Epithelial cell of proximal tubule (primary cell): ENCODE data around the gene ZNF526. TPM values are rescaled to one million over a fixed set of nuclear protein-coding genes. Genes with fewer than 3 reads are reported as not detected.

Source experiments
- DNase-seq: peaks from one replicate; pipeline ENCODE4 v3.0.0-alpha.2; 2011; ENCODE audit warnings: low read depth
- H3K4me3 ChIP-seq: 2 replicates; pipeline ENCODE4 v1.5.1; 2011; ENCODE audit warnings: low read depth, mild to moderate bottlenecking, low read length
- total RNA-seq: library from RNA; depleted of rRNA; stranded (reverse); fragments of >200 nt; gene quantifications from 2 replicates; pipeline ENCODE4 v1.2.3, GENCODE V29; 2015
- TF ChIP-seq, protein P1 (sequence below): conservative IDR thresholded peaks from 2 replicates; pipeline ENCODE4 v1.5.1; 2012; ENCODE audit warnings: low read depth, mild to moderate bottlenecking, low read length

The ZNF526 gene
- total RNA-seq, 1 donor from 2014 or later: 3.9 TPM

DNA sequence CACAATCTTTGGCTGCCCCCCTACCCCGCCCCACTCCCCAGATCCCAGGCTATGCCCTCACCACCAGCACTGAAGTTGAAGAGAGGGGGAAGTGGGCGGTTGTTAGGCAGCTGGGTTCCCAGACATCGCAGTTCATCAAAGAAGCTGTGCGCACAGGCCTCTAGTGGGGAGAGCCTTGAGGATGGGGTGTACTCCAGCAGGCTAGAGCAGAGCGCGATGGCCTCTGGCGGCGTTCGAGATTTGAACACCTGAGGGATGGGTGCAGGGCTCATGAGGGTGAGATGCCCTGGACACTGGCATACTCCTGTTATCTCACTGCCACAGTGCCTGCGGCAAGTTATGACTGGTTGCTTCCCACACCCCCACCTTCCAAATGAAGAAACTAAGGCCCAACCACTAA, 12.3 kb downstream of the ZNF526 start:
- TF ChIP-seq, protein P1, sequence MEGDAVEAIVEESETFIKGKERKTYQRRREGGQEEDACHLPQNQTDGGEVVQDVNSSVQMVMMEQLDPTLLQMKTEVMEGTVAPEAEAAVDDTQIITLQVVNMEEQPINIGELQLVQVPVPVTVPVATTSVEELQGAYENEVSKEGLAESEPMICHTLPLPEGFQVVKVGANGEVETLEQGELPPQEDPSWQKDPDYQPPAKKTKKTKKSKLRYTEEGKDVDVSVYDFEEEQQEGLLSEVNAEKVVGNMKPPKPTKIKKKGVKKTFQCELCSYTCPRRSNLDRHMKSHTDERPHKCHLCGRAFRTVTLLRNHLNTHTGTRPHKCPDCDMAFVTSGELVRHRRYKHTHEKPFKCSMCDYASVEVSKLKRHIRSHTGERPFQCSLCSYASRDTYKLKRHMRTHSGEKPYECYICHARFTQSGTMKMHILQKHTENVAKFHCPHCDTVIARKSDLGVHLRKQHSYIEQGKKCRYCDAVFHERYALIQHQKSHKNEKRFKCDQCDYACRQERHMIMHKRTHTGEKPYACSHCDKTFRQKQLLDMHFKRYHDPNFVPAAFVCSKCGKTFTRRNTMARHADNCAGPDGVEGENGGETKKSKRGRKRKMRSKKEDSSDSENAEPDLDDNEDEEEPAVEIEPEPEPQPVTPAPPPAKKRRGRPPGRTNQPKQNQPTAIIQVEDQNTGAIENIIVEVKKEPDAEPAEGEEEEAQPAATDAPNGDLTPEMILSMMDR: no peak
- no peak for DNase-seq
- H3K4me3 ChIP-seq: no peak overlapping the region

DNA sequence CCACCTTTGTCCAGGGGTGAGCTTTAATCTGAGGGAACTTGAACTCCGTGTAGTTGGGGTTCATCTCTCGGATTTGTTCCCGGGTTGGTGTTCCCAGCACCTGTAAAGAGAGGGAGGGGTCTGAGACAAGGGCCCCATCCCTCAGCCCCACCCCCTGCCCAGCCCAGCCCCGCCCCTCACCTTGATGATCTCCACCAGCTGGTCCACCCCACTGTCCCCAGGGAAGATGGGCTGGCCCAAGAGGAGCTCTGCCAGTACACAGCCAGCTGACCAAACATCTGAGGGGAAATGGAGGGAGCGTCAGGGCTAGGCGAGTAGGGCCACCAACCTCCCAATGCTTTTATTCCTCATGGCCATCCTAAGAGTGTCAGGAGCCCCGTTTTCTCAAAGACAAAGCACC, 13.0 kb downstream of the ZNF526 start:
- TF ChIP-seq, protein P1: no peak
- DNase-seq: no peak
- no peak overlapping the region for H3K4me3 ChIP-seq

DNA sequence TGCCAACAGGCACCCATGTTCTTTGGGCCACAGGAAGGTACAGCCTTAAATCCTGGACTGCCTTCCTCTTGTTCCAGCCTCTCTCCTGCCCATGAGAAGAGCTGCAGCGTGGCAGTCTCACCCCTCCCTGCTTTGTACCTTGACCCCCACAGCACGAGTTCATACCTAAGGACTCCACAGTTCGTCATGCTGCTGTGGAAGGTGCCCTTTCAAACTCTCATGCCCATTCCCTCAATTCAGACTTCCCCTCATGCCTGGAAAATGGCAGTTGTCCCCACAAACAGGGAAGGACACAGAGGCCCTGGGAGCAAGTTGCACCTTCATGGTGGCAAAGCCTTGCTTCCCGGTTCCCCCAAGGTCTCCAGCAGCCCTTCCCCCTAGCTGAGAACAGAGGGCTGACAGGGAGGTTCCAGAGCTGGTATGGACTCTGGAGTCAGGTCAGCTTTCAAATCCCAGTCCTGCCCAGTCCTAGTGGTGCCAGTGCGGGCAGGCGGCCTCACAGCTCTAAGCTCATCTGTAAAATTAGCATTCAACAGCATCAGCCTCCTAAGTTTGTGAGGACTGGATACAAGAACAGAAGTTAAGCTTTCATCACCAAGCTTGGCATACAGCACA, 13.7 kb downstream of the ZNF526 start:
- no peak for DNase-seq
- TF ChIP-seq, protein P1: no peak
- H3K4me3 ChIP-seq: no peak overlapping the region

DNA sequence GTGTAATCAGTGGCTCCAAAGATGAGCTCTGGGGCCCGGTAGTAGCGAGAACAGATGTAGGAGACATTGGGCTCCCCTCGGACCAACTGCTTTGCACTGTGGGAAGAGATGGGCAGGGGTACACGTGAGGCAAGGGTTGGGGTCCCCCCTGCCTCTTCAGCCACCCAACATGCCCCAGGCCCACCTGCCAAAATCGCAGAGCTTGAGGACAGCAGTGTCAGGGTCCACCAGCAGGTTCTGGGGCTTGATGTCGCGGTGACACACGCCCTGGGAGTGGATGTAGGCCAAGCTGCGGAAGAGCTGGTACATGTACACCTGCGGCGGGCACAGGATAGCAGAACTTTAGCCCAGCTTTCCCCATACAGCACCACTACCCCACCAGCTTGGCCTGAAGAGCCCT, 14.3 kb downstream of the ZNF526 start:
- TF ChIP-seq, protein P1: no peak
- DNase-seq: no peak
- H3K4me3 ChIP-seq: no peak overlapping the region

DNA sequence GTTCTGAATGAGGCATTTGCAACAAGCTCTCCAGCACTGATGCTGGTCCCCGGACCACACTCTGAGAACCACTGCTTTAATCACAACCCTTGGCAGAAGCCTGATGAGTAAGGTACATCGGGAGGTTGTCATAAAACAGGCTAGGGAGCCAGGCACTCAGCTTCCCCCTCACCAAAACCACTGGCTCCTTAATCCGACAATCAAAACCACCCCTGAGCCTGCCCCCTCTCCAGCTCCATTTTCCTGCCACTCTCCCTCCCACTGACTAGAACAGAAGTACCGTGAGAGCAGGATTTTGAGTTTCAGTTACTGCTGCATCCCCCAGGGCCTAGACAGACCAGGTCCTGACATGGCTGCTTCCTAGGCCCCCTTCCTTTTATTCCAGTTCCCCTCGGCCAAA, 15.1 kb downstream of the ZNF526 start:
- TF ChIP-seq, protein P1: no peak

DNA sequence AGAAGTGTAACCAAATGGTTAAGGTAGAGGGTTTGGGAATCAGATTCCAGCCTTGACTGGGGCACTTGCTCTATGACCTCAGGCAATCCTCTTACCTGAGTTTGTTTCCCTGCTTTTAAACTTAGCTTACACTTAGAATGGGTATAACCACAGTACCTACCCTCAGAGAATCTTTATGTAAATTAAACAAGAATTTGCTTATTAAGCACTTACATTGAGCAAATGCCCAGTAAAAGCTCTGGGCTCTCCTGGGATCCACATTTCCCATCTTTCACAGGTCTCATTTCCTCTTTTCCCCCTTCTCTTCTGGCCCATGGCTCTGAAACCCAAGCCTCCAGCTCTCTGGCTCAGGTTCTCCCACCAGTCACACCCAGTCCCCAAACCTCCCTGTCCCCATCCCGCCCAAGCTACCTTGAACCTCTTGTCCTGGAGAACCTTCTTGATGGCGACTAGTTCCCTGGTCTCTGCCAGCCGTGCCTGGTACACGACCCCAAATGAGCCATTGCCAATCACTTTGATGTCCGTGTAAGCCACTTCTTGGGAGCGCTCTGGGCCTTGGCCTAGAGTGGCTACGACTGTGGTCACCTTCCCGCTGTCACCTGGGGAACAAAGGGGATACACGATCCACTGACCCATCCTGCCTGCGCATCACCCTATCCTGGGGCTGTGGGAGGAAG, 19.6 kb downstream of the ZNF526 start:
- TF ChIP-seq, protein P1: no peak
- H3K4me3 ChIP-seq: no peak overlapping the region
- no peak for DNase-seq

More for the DNA sequence above, 15.1 kb downstream of the ZNF526 start:
- H3K4me3 ChIP-seq: no peak overlapping the region
- no peak for DNase-seq

DNA sequence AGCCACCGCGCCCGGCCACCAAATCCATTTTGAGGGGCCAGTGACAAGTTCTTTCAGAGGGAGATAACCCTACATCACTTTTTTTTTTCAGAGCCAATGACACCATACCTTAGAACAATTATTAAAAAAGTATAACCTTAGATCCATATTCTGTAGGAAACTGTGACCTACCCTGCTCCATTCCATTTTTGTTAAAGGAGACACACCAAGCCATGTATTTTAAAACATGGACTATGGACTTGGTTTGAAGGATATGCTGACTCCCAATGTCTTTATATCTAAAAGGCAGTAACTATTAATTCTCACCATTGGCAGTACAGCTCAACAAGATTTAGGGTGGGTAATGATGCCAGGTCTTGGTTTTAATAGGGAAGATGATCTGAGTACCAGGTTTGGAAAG, 21.2 kb downstream of the ZNF526 start:
- peak overlapping the region; percentile 93 for H3K4me3 ChIP-seq
- DNase-seq: no peak
- TF ChIP-seq, protein P1: no peak
